ENCODE data around the gene BCL11A. TPM values are rescaled to one million over a fixed set of nuclear protein-coding genes. Genes with fewer than 3 reads are reported as not detected.

BCL11A gene
- total and polyA plus RNA-seq, 9 donors, result 0.81 to 5.7 (median 3.2) TPM; not detected in 1

GRCh38 chr2:60526623-60527022, 26.8 kb downstream of the BCL11A start:
- Histone ChIP-seq H3K27me3 (no peaks in the 10 kb centered on the region), H3K27ac (no peak overlapping the region), H3K9me3 (no peaks in the 10 kb centered on the region), H3K4me1 (ENCODE audit: insufficient read depth) (no peaks in the 10 kb centered on the region), H3K36me3 (no peaks in the 10 kb centered on the region), H3K4me3 (no peak overlapping the region)
- no peak for TF ChIP-seq CTCF (IDR thresholded peaks at IDR 0.05)
- no peak for TF ChIP-seq EP300 (IDR thresholded peaks at IDR 0.05)
- TF ChIP-seq POLR2A (IDR thresholded peaks at IDR 0.05), result no peak
- no peak for DNase-seq
- intact Hi-C loops (cut with DNase I), result no loop called here
- WGBS, 3 donors, result 81 to 85% (median 84%) methylated on average over 9 of the region's 9 CpGs

GRCh38 chr2:60525899-60526298, 27.6 kb downstream of the BCL11A start:
- Histone ChIP-seq H3K4me1 (ENCODE audit: insufficient read depth) (no peaks in the 10 kb centered on the region), H3K27ac (no peak overlapping the region), H3K36me3 (no peaks in the 10 kb centered on the region), H3K9me3 (no peaks in the 10 kb centered on the region), H3K4me3 (no peak overlapping the region), H3K27me3 (no peaks in the 10 kb centered on the region)
- no peak for DNase-seq
- intact Hi-C loops (cut with DNase I), result no loop called here
- WGBS, 3 donors, result 10 to 29% (median 13%) methylated on average over 1 of the region's 1 CpG
- no peak for TF ChIP-seq EP300 (IDR thresholded peaks at IDR 0.05)
- TF ChIP-seq POLR2A (IDR thresholded peaks at IDR 0.05), result no peak
- no peak for TF ChIP-seq CTCF (IDR thresholded peaks at IDR 0.05)

- Histone ChIP-seq H3K36me3 (no peaks in the 10 kb centered on the region), H3K27me3 (no peaks in the 10 kb centered on the region), H3K9me3 (no peaks in the 10 kb centered on the region), H3K27ac (no peak overlapping the region), H3K4me1 (ENCODE audit: insufficient read depth) (no peaks in the 10 kb centered on the region), H3K4me3 (no peak overlapping the region)
- TF ChIP-seq CTCF (IDR thresholded peaks at IDR 0.05) (no peak), POLR2A (IDR thresholded peaks at IDR 0.05) (no peak), EP300 (IDR thresholded peaks at IDR 0.05) (no peak)
- DNase-seq, result no peak
- 74 to 83% (median 78%) methylated on average over 4 of the region's 4 CpGs for WGBS, 3 donors
- intact Hi-C loops (cut with DNase I), result no loop called here
These were observed 28.6 kb downstream of the BCL11A start for GRCh38 chr2:60524874-60525273.

- intact Hi-C loops (cut with DNase I), result no loop called here
- Histone ChIP-seq H3K27me3 (no peaks in the 10 kb centered on the region), H3K27ac (no peak overlapping the region), H3K4me3 (no peak overlapping the region), H3K4me1 (ENCODE audit: insufficient read depth) (no peaks in the 10 kb centered on the region), H3K36me3 (no peaks in the 10 kb centered on the region), H3K9me3 (no peaks in the 10 kb centered on the region)
- TF ChIP-seq CTCF (IDR thresholded peaks at IDR 0.05) (no peak), EP300 (IDR thresholded peaks at IDR 0.05) (no peak), POLR2A (IDR thresholded peaks at IDR 0.05) (no peak)
- DNase-seq, result no peak
- WGBS, 3 donors, result 94 to 95% (median 94%) methylated on average over 6 of the region's 6 CpGs
These were observed 29.5 kb downstream of the BCL11A start for GRCh38 chr2:60523963-60524362.

GRCh38 chr2:60522462-60522861, 31.0 kb downstream of the BCL11A start:
- H3K27me3 ChIP-seq, result no peaks in the 10 kb centered on the region
- no peaks in the 10 kb centered on the region for H3K9me3 ChIP-seq
- intact Hi-C loops (cut with DNase I), result no loop called here
- TF ChIP-seq POLR2A (IDR thresholded peaks at IDR 0.05), result no peak
- TF ChIP-seq EP300 (IDR thresholded peaks at IDR 0.05), result no peak
- TF ChIP-seq CTCF (IDR thresholded peaks at IDR 0.05), result no peak
- no peak overlapping the region for H3K27ac ChIP-seq
- H3K36me3 ChIP-seq, result no peaks in the 10 kb centered on the region
- H3K4me3 ChIP-seq, result no peak overlapping the region
- 64 to 81% (median 80%) methylated on average over 3 of the region's 3 CpGs for WGBS, 3 donors
- H3K4me1 ChIP-seq (ENCODE audit: insufficient read depth), result no peaks in the 10 kb centered on the region
- DNase-seq, result no peak
